Smooth muscle cell (in vitro differentiated cells): ENCODE results near the gene MAPK1. TPM values are rescaled to one million over a fixed set of nuclear protein-coding genes. Genes with fewer than 3 reads are reported as not detected.

Source experiments
- DNase-seq: peaks from one replicate; lab custom pipeline; 2025; ENCODE audit not compliant: unreplicated experiment; lab: John Stamatoyannopoulos, UW
- H2AFZ ChIP-seq: fragments of 200-600 bp; sonication (generic); 2 replicates; pipeline ENCODE4 v1.6.0; 2016; ENCODE audit warnings: antibody characterized with exemption, low read depth, mild to moderate bottlenecking
- H3F3A ChIP-seq: fragments of 200-600 bp; sonication (generic); 2 replicates; pipeline ENCODE4 v1.6.0; 2017; ENCODE audit warnings: antibody characterized with exemption, low read depth
- H3K27ac ChIP-seq: fragments of 200-600 bp; sonication (generic); 2 replicates; pipeline ENCODE4 v1.5.1; 2016; ENCODE audit warnings: low read depth, mild to moderate bottlenecking
- H3K27me3 ChIP-seq: fragments of 200-600 bp; sonication (generic); 2 replicates; pipeline ENCODE4 v1.6.1; 2016; ENCODE audit warnings: low read depth, mild to moderate bottlenecking
- H3K36me3 ChIP-seq: fragments of 200-600 bp; sonication (generic); 2 replicates; pipeline ENCODE4 v1.5.1; 2016; ENCODE audit warnings: low read depth
- H3K4me1 ChIP-seq: fragments of 200-600 bp; sonication (generic); 2 replicates; pipeline ENCODE4 v1.5.1; 2016; ENCODE audit warnings: low read depth
- H3K4me2 ChIP-seq: fragments of 200-600 bp; sonication (generic); 2 replicates; pipeline ENCODE4 v1.6.0; 2016; ENCODE audit warnings: mild to moderate bottlenecking
- H3K4me3 ChIP-seq: fragments of 200-600 bp; sonication (generic); 2 replicates; pipeline ENCODE4 v1.5.1; 2016; ENCODE audit warnings: mild to moderate bottlenecking
- H3K79me2 ChIP-seq: fragments of 200-600 bp; sonication (generic); 2 replicates; pipeline ENCODE4 v1.6.0; 2016; ENCODE audit warnings: low read depth, mild to moderate bottlenecking
- H3K9ac ChIP-seq: fragments of 200-600 bp; sonication (generic); 2 replicates; pipeline ENCODE4 v1.6.0; 2016; ENCODE audit warnings: low read depth
- H3K9me3 ChIP-seq: fragments of 200-600 bp; sonication (generic); replicated peaks from 2 replicates; pipeline ENCODE4 v1.5.1; 2016; ENCODE audit warnings: low read depth
- H4K20me1 ChIP-seq: fragments of 200-600 bp; sonication (generic); 2 replicates; pipeline ENCODE4 v1.6.0; 2016; ENCODE audit warnings: low read depth
- CTCF ChIP-seq: fragments of 200-600 bp; sonication (generic); IDR thresholded peaks from 2 replicates; pipeline ENCODE4 v1.5.1; 2017; ENCODE audit warnings: borderline replicate concordance, mild to moderate bottlenecking, antibody characterized with exemption; ENCODE audit not compliant: insufficient read depth, poor library complexity, severe bottlenecking
- WGBS: methylation state at CpG from one replicate; pipeline ENCODE4 v1.1.7; 2016; ENCODE audit warnings: low lambda C conversion rate; 5-methylcytosine and 5-hydroxymethylcytosine counted together
- polyA plus RNA-seq: library from polyadenylated mRNA; unstranded; fragments of >200 nt; fragmentation: Nextera tagmentation; extraction: Ambion mirVana; gene quantifications from 2 replicates; pipeline ENCODE4 v1.2.1, GENCODE V29; 2016
- small RNA-seq: library from RNA; depleted of rRNA; stranded (forward); fragments of <200 nt; gene quantifications from one replicate; pipeline ENCODE3, GENCODE V24; 2014
- total RNA-seq: library from RNA; depleted of rRNA; stranded (reverse); fragments of >200 nt; gene quantifications from 2 replicates; pipeline ENCODE4 v1.2.3, GENCODE V29; 2014

MAPK1 gene
- total and polyA plus RNA-seq, 2 experiments from 2014 or later, result 57.1 to 62.3 TPM

- Histone ChIP-seq H3K27ac (no peak overlapping the region), H3K27me3 (no peaks in the 10 kb centered on the region)
Measured at GRCh38 chr22:21708960-21709359, 158.5 kb downstream of the MAPK1 start.

GRCh38 chr22:21707677-21708076, 159.8 kb downstream of the MAPK1 start:
- H3K9ac ChIP-seq, result no peak overlapping the region
- H3K36me3 ChIP-seq, result no peaks in the 10 kb centered on the region
- no peaks in the 10 kb centered on the region for H3K4me1 ChIP-seq

More at GRCh38 chr22:21708960-21709359, 158.5 kb downstream of the MAPK1 start:
- no peak overlapping the region for H3K9ac ChIP-seq
- no peak overlapping the region for H3K4me3 ChIP-seq
- H3K9me3 ChIP-seq, result no peaks in the 10 kb centered on the region
- no peaks in the 10 kb centered on the region for H3K36me3 ChIP-seq
- H3K79me2 ChIP-seq, result no peaks in the 10 kb centered on the region
- H3K4me1 ChIP-seq, result no peaks in the 10 kb centered on the region
- DNase-seq, result no peak
- H3K4me2 ChIP-seq, result no peak overlapping the region
- no peak for TF ChIP-seq CTCF
- no peaks in the 10 kb centered on the region for H4K20me1 ChIP-seq
- no peaks in the 10 kb centered on the region for H3F3A ChIP-seq
- WGBS, result 84% methylated on average over 6 of the region's 6 CpGs
- H2AFZ ChIP-seq, result no peak overlapping the region

More at GRCh38 chr22:21707677-21708076, 159.8 kb downstream of the MAPK1 start:
- no peaks in the 10 kb centered on the region for H3K79me2 ChIP-seq
- H2AFZ ChIP-seq, result no peak overlapping the region
- H3K4me3 ChIP-seq, result no peak overlapping the region
- no peaks in the 10 kb centered on the region for H4K20me1 ChIP-seq
- no peak for DNase-seq
- no peaks in the 10 kb centered on the region for H3K9me3 ChIP-seq
- no peak for TF ChIP-seq CTCF
- 46% methylated on average over 3 of the region's 3 CpGs for WGBS
- no peaks in the 10 kb centered on the region for H3K27me3 ChIP-seq
- no peaks in the 10 kb centered on the region for H3F3A ChIP-seq
- H3K4me2 ChIP-seq, result no peak overlapping the region
- H3K27ac ChIP-seq, result no peak overlapping the region

Small RNAs within 50 kb of the gene (small RNA-seq; reads per million reads assigned to genes)
- gene RN7SL280P (not detected), gene RNA5SP493 (not detected)

Other genes starting within 250 kb of the MAPK1 start
- gene YDJC, start 237.6 kb downstream of the MAPK1 start, total RNA-seq, result 12.0 and 19.3 TPM in 2 replicates
- 15.2 and 17.2 TPM in 2 replicates for gene YDJC, start 237.6 kb downstream of the MAPK1 start, polyA plus RNA-seq
- gene CCDC116, start 234.9 kb downstream of the MAPK1 start, total RNA-seq, result 0.40 and 1.8 TPM in 2 replicates
- gene CCDC116, start 234.9 kb downstream of the MAPK1 start, polyA plus RNA-seq, result not detected in 2 replicates
- 13.3 and 24.9 TPM in 2 replicates for gene SDF2L1, start 225.3 kb downstream of the MAPK1 start, total RNA-seq
- gene SDF2L1, start 225.3 kb downstream of the MAPK1 start, polyA plus RNA-seq, result 80.1 and 102 TPM in 2 replicates
- 16.3 and 19.2 TPM in 2 replicates for gene PPIL2, start 201.6 kb downstream of the MAPK1 start, total RNA-seq
- gene PPIL2, start 201.6 kb downstream of the MAPK1 start, polyA plus RNA-seq, result 23.7 and 29.6 TPM in 2 replicates
- gene YPEL1, start 131.9 kb downstream of the MAPK1 start, total RNA-seq, result 1.2 and 1.8 TPM in 2 replicates
- gene YPEL1, start 131.9 kb downstream of the MAPK1 start, polyA plus RNA-seq, result 4.1 TPM in 2 replicates
- 11.8 and 14.8 TPM in 2 replicates for gene PPM1F, start 85.2 kb upstream of the MAPK1 start, total RNA-seq
- 12.5 and 15.2 TPM in 2 replicates for gene PPM1F, start 85.2 kb upstream of the MAPK1 start, polyA plus RNA-seq
- gene TOP3B, start 115.1 kb upstream of the MAPK1 start, total RNA-seq, result 15.2 and 17.3 TPM in 2 replicates
- gene TOP3B, start 115.1 kb upstream of the MAPK1 start, polyA plus RNA-seq, result 17.6 and 26.7 TPM in 2 replicates